ENCODE measurements around the gene FANCM. TPM values are rescaled to one million over a fixed set of nuclear protein-coding genes. Genes with fewer than 3 reads are reported as not detected.

The FANCM gene
- total RNA-seq, 1 donor from 2014 or later = 2.9 TPM

- TF ChIP-seq POLR2A (IDR thresholded peaks at IDR 0.05) (no peak), POLR2AphosphoS5 (IDR thresholded peaks at IDR 0.05; ENCODE audit: insufficient read depth in 1 of 2, low read depth in 1 of 2) (no peak), CTCF (IDR thresholded peaks at IDR 0.05) (no peak)
- intact Hi-C loops (cut with DNase I) = no loop called here
- DNase-seq (ENCODE audit: extremely low spot score in 2 of 2) = no peak
- Histone ChIP-seq H3K9me3 (no peaks in the 10 kb centered on the region), H3K27ac (no peak overlapping the region), H3K36me3 (no peaks in the 10 kb centered on the region), H3K4me3 (no peak overlapping the region), H3K27me3 (no peaks in the 10 kb centered on the region), H3K4me1 (no peaks in the 10 kb centered on the region)
These were observed 20.3 kb downstream of the FANCM start for GRCh38 chr14:45156067-45156466.

- DNase-seq (ENCODE audit: extremely low spot score in 2 of 2) = no peak
- Histone ChIP-seq H3K9me3 (no peaks in the 10 kb centered on the region), H3K4me1 (no peaks in the 10 kb centered on the region), H3K27me3 (no peaks in the 10 kb centered on the region), H3K4me3 (no peak overlapping the region), H3K27ac (no peak overlapping the region), H3K36me3 (peaks cover 0 to 3% of the 10 kb centered on the region in 2 donors)
- TF ChIP-seq CTCF (IDR thresholded peaks at IDR 0.05) (no peak), POLR2A (IDR thresholded peaks at IDR 0.05) (no peak), POLR2AphosphoS5 (IDR thresholded peaks at IDR 0.05; ENCODE audit: insufficient read depth in 1 of 2, low read depth in 1 of 2) (no peak)
- intact Hi-C loops (cut with DNase I) = no loop called here
These were observed 34.2 kb downstream of the FANCM start for GRCh38 chr14:45169906-45170305.

GRCh38 chr14:45177076-45177475, 41.3 kb downstream of the FANCM start:
- DNase-seq (ENCODE audit: extremely low spot score in 2 of 2) = no peak
- no peaks in the 10 kb centered on the region for H3K36me3 ChIP-seq

GRCh38 chr14:45181329-45181728, 45.6 kb downstream of the FANCM start:
- no peak for DNase-seq (ENCODE audit: extremely low spot score in 2 of 2)
- Histone ChIP-seq H3K36me3 (no peaks in the 10 kb centered on the region), H3K27ac (no peak overlapping the region), H3K9me3 (no peaks in the 10 kb centered on the region), H3K27me3 (no peaks in the 10 kb centered on the region), H3K4me1 (no peaks in the 10 kb centered on the region), H3K4me3 (no peak overlapping the region)
- no peak for TF ChIP-seq POLR2A (IDR thresholded peaks at IDR 0.05)
- no peak for TF ChIP-seq CTCF (IDR thresholded peaks at IDR 0.05)
- no peak for TF ChIP-seq POLR2AphosphoS5 (IDR thresholded peaks at IDR 0.05; ENCODE audit: insufficient read depth in 1 of 2, low read depth in 1 of 2)
- intact Hi-C loops (cut with DNase I) = no loop called here

More at GRCh38 chr14:45177076-45177475, 41.3 kb downstream of the FANCM start:
- TF ChIP-seq POLR2AphosphoS5 (IDR thresholded peaks at IDR 0.05; ENCODE audit: insufficient read depth in 1 of 2, low read depth in 1 of 2) = no peak
- TF ChIP-seq POLR2A (IDR thresholded peaks at IDR 0.05) = no peak
- TF ChIP-seq CTCF (IDR thresholded peaks at IDR 0.05) = no peak
- H3K27ac ChIP-seq = no peak overlapping the region
- H3K4me1 ChIP-seq = no peaks in the 10 kb centered on the region
- no peak overlapping the region for H3K4me3 ChIP-seq
- intact Hi-C loops (cut with DNase I) = no loop called here
- H3K27me3 ChIP-seq = no peaks in the 10 kb centered on the region
- H3K9me3 ChIP-seq = no peaks in the 10 kb centered on the region

- no peak overlapping the region for H3K27ac ChIP-seq
- intact Hi-C loops (cut with DNase I) = no loop called here
These were observed 46.1 kb downstream of the FANCM start for GRCh38 chr14:45181806-45182205.

More at GRCh38 chr14:45181806-45182205, 46.1 kb downstream of the FANCM start:
- no peaks in the 10 kb centered on the region for H3K27me3 ChIP-seq
- no peak for TF ChIP-seq CTCF (IDR thresholded peaks at IDR 0.05)
- no peak for TF ChIP-seq POLR2AphosphoS5 (IDR thresholded peaks at IDR 0.05; ENCODE audit: insufficient read depth in 1 of 2, low read depth in 1 of 2)
- no peak for TF ChIP-seq POLR2A (IDR thresholded peaks at IDR 0.05)
- no peaks in the 10 kb centered on the region for H3K4me1 ChIP-seq
- H3K9me3 ChIP-seq = no peaks in the 10 kb centered on the region
- no peak for DNase-seq (ENCODE audit: extremely low spot score in 2 of 2)
- no peaks in the 10 kb centered on the region for H3K36me3 ChIP-seq
- no peak overlapping the region for H3K4me3 ChIP-seq

All from vagina (tissue), 2 donors.